HG03378 (cell line): ENCODE results near the gene DLEU7.

Experiments used
- ATAC-seq: cut with Tn5 transposase; IDR thresholded peaks from one replicate; pipeline ENCODE4 v1.9.1; 2021; ENCODE audit warnings: mild to moderate bottlenecking, moderate library complexity; ENCODE audit not compliant: unreplicated experiment

DLEU7 gene

GRCh38 chr13:50843257-50844083 is at the start of gene DLEU7:
TSS of gene DLEU7 (minus strand) at chr13:50843692. CDS start at chr13:50843646, 46 bp downstream.
- ATAC-seq: no peak

GRCh38 chr13:50892210-50892944 is 48.9 kb upstream of the DLEU7 start:
- ATAC-seq: no peak

- ATAC-seq: no peak
Measured at GRCh38 chr13:50891206-50891605, 47.7 kb upstream of the DLEU7 start.

- ATAC-seq: no peak
Measured at GRCh38 chr13:50889317-50889716, 45.8 kb upstream of the DLEU7 start.

- no peak for ATAC-seq
Measured at GRCh38 chr13:50888362-50888761, 44.9 kb upstream of the DLEU7 start.

GRCh38 chr13:50887151-50887550 is 43.7 kb upstream of the DLEU7 start:
- ATAC-seq: no peak

- no peak for ATAC-seq
Measured at GRCh38 chr13:50884265-50884664, 40.8 kb upstream of the DLEU7 start.

GRCh38 chr13:50883728-50884127 is 40.2 kb upstream of the DLEU7 start:
- ATAC-seq: no peak

GRCh38 chr13:50882816-50883435 is 39.4 kb upstream of the DLEU7 start:
- ATAC-seq: no peak

GRCh38 chr13:50873991-50874390 is 30.5 kb upstream of the DLEU7 start:
- no peak for ATAC-seq

- ATAC-seq: no peak
Measured at GRCh38 chr13:50873467-50873866, 30.0 kb upstream of the DLEU7 start.

GRCh38 chr13:50871405-50871804 is 27.9 kb upstream of the DLEU7 start:
- ATAC-seq: no peak

GRCh38 chr13:50867637-50867945 is 24.1 kb upstream of the DLEU7 start:
- ATAC-seq: no peak

- ATAC-seq: no peak
Measured at GRCh38 chr13:50866817-50867636, 23.5 kb upstream of the DLEU7 start.

- no peak for ATAC-seq
Measured at GRCh38 chr13:50864492-50864891, 21.0 kb upstream of the DLEU7 start.

GRCh38 chr13:50855681-50856080 is 12.2 kb upstream of the DLEU7 start:
- ATAC-seq: no peak

GRCh38 chr13:50850445-50850844 is 7.0 kb upstream of the DLEU7 start:
- no peak for ATAC-seq

- ATAC-seq: no peak
Measured at GRCh38 chr13:50847501-50847900, 4.0 kb upstream of the DLEU7 start.

GRCh38 chr13:50846861-50847475 is 3.5 kb upstream of the DLEU7 start:
- ATAC-seq: no peak

- ATAC-seq: no peak
Measured at GRCh38 chr13:50845211-50845610, 1.7 kb upstream of the DLEU7 start.
